ENCODE data around the gene LRMDA.
A peak's percentile ranks its signal among the peaks of the same experiment; 100 is the strongest.

Gene LRMDA

DNA sequence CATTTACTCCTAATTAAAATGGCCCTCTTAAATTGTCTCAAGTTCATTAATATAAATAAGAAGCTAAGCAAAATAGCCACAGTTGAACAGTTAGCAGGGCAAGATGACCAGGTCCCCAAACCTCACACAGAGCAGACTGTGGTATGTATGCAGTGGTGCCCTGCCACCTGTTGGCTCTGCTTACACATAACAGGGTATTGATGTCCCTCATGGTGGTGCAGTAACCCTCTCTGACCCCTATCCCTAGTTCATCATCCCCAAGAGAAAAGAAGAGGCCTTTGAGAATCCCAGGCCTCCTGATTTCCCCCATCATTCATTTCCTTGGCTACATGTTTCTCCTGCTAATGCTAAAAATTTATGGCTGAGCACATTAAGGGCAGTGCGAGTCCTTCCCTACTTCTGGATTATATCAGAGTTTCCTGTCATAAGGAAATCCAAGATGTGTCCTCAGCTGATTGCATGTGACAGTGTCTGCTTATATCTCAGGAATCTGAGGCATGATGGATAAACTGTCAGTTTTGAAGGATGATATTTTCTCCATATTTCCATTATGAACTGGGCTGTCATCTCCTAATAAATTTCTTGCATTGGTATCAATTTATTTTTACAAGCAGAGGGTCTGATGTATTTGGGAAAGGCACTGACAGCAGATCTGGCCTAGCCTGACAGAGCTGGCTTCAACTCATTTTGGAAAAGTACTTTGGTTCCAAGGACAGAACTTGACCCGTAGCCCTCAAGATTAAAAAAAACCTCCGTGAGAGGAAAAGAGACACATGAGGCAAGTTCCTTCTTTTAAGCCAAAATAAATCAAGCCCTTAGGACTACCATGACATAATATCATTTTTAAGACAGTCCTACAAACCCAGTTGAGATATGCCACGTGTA is 880.6 kb downstream of the LRMDA start:
- TF ChIP-seq, protein P1, sequence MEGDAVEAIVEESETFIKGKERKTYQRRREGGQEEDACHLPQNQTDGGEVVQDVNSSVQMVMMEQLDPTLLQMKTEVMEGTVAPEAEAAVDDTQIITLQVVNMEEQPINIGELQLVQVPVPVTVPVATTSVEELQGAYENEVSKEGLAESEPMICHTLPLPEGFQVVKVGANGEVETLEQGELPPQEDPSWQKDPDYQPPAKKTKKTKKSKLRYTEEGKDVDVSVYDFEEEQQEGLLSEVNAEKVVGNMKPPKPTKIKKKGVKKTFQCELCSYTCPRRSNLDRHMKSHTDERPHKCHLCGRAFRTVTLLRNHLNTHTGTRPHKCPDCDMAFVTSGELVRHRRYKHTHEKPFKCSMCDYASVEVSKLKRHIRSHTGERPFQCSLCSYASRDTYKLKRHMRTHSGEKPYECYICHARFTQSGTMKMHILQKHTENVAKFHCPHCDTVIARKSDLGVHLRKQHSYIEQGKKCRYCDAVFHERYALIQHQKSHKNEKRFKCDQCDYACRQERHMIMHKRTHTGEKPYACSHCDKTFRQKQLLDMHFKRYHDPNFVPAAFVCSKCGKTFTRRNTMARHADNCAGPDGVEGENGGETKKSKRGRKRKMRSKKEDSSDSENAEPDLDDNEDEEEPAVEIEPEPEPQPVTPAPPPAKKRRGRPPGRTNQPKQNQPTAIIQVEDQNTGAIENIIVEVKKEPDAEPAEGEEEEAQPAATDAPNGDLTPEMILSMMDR (IDR thresholded peaks at IDR 0.05; ENCODE audit: control insufficient read depth, extremely low read depth, insufficient read depth): peak; percentile 82
- DNase-seq (ENCODE audit: low read depth): no peak
- H3K4me3 ChIP-seq (ENCODE audit: low read depth, low read length): no peak overlapping the region

DNA sequence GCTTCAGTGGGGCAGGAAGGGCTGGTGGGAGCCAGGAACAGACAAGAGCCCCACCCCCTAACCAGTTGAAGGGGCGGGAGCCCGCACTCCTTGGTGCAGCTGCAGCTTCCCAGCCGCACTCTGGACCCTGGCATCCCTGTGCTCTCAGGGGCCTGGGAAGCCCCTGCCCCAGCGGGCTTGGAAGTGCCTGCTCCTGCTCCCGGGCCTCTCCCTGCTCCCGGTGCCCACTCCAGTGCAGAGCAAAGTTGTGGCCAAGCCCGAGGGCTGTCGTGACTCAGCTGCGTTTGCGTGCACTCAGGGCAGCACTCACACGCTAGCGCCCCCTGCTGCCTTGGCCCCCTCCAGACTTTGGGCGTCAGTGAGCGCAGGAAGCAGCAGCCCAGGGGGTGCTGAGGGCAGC is 883.8 kb downstream of the LRMDA start:
- DNase-seq (ENCODE audit: low read depth): no peak
- no peak overlapping the region for H3K4me3 ChIP-seq (ENCODE audit: low read depth, low read length)
- TF ChIP-seq, protein P1 (IDR thresholded peaks at IDR 0.05; ENCODE audit: control insufficient read depth, extremely low read depth, insufficient read depth): 0 out of 2 replicates have a peak, but pooled peaks have one; percentile 3

DNA sequence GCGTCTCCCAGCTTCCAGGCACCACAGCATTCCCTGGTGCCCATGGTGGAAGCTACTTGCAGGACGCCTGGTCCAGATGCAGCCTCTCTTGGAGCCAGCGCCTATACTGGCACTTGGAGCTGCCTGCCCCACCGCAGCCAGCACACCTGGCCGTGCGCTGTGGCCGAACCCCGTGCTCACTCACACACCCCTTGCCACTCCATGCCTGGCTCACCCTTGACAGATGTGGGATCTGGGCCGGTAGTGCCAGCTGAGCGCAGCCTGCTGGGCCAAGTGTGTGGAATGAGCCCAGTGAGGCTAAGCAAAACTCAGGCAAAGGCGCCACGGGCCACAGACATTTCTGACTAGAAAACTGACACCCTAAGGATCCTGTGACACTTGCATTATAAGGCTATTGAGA is 884.8 kb downstream of the LRMDA start:
- TF ChIP-seq, protein P1 (IDR thresholded peaks at IDR 0.05; ENCODE audit: control insufficient read depth, extremely low read depth, insufficient read depth): no peak
- no peak overlapping the region for H3K4me3 ChIP-seq (ENCODE audit: low read depth, low read length)
- no peak for DNase-seq (ENCODE audit: low read depth)

DNA sequence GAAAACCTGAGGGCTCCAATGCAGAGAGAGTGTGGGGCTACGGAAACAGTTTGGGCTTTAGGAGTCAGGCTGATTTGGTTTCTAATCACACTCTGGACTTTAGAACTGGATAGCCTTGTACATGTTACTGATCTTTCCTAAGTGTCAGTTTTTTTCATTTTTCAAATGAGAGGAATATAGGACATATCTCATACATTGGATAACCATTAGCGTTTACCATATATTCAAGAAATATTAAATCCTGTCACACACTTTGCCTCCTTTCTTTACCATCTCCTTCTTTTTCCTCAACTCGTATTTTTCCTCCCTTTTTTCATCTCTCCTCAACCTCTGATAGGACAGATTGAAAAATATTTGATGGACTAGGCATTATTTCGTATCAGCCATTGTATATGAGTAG is 885.7 kb downstream of the LRMDA start:
- DNase-seq (ENCODE audit: low read depth): no peak
- H3K4me3 ChIP-seq (ENCODE audit: low read depth, low read length): no peak overlapping the region
- TF ChIP-seq, protein P1 (IDR thresholded peaks at IDR 0.05; ENCODE audit: control insufficient read depth, extremely low read depth, insufficient read depth): no peak

DNA sequence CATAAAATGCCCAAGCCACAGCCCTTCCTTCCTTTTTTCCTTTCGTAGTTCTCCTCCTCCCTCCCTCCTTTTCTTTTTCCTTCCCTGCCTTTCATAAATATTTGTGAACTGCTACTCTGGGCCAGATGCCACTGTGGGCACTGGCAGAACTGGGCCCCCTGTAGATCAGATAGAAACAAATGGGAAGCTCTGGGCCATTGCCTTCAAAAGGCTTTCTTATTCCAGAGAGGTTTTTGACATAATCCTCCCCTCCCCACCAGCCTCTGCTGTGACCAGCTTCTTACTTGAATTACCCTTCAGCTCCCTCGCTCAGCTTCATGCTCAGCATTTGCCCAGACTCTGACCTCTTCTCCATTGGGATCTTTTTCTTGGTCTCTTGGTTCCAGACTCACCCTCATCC is 886.8 kb downstream of the LRMDA start:
- TF ChIP-seq, protein P1 (IDR thresholded peaks at IDR 0.05; ENCODE audit: control insufficient read depth, extremely low read depth, insufficient read depth): no peak
- H3K4me3 ChIP-seq (ENCODE audit: low read depth, low read length): no peak overlapping the region
- no peak for DNase-seq (ENCODE audit: low read depth)

DNA sequence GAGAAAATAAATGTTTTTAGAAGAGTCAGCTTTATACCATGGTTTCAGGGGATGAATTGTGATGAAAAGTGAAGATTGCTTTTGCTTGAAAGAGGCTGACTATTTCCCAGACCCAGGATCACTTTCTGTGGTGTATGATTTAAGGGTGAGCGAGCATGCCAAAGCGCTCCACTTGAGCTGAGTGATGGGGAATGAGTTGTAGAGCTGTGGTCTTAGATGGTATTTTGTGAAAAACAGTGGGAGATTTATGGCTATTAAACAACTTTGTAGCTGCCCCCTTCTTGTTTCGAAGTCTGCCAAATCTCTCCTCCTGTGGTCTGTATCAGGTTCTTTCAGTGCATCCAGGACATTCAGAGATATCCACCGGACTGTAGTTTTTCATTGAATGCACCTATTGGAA is 888.2 kb downstream of the LRMDA start:
- TF ChIP-seq, protein P1 (IDR thresholded peaks at IDR 0.05; ENCODE audit: control insufficient read depth, extremely low read depth, insufficient read depth): no peak
- no peak overlapping the region for H3K4me3 ChIP-seq (ENCODE audit: low read depth, low read length)
- no peak for DNase-seq (ENCODE audit: low read depth)

DNA sequence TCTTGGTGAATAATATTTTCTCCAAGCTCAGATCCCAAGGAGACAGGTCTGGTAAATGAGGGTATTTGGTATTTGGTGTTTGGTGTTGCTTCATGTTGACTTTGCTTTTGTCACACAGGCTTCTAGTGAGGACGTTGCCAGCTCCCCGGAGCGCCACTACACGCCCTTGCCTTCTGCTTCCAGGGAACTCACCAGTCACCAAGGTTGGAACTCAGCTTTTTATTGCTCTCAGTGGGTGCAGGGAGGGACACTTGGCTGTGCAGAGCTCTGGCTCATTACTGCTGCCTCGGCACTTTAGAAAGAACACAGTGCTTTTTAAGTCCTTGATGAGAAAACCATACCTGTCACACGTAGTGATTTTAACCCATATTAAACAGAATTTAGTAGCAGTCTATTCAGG is 892.9 kb downstream of the LRMDA start:
- TF ChIP-seq, protein P1 (IDR thresholded peaks at IDR 0.05; ENCODE audit: control insufficient read depth, extremely low read depth, insufficient read depth): no peak
- H3K4me3 ChIP-seq (ENCODE audit: low read depth, low read length): no peak overlapping the region
- peak; percentile 82 for DNase-seq (ENCODE audit: low read depth)

Measured in LNCaP clone FGC (cell line).